Measurements from ENCODE around the gene KL. TPM values are rescaled to one million over a fixed set of nuclear protein-coding genes. Genes with fewer than 3 reads are reported as not detected.

Gene KL
- total RNA-seq, 2 experiments from 2014 or later = 0.36 to 0.49 TPM

DNA sequence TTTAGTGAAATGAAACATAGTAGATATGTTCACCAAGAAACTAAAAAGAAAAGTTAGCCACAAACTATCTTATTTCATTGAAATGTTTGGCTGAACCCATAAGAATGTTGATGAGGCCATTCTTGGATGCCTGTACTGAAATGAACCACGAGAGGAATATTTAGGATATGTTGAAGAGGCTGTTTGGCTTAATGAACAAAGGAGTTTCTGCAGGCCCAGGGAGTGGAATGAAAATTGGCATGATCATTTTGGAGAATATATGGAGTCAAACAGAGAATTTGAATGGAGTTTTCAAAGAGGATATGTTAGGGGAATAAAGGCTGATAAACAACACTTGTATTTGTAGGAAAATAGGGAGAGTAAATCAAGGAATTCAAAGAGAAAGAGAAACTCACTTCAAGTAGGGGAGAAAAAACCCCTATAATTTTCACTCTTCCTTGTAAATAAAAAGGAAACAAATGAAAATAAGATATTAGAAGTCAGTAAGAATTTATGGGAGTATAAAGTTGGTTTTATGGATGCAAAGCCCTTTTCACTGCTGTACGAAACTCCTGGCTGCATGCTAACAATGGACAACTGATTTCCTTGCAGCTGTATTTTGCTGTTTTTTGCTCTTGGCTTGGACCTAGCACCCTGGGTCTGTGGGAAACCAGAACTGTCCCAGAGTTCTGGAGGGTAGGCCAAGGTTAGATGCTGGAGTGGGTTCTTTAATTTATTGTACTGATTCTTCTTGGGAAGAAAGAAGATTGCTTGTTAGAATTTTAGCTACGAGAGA lies 36.5 kb downstream of the KL start:
- Mint-ChIP-seq H3K27ac (no peak overlapping the region), H3K4me3 (no peak overlapping the region), H3K9me3 (no peaks in the 10 kb centered on the region), H3K36me3 (ENCODE audit: low read depth) (no peaks in the 10 kb centered on the region), H3K4me1 (ENCODE audit: low read depth) (no peaks in the 10 kb centered on the region), H3K27me3 (ENCODE audit: low read depth) (peaks cover 10% of the 10 kb centered on the region)
- CTCF ChIA-PET = no interaction called here
- DNase-seq = no peak
- intact Hi-C loops (cut with micrococcal nuclease) = no loop called here

- CTCF ChIA-PET = no interaction called here
Measured at GRCh38 chr13:33053397-33054066, 37.3 kb downstream of the KL start.

DNA sequence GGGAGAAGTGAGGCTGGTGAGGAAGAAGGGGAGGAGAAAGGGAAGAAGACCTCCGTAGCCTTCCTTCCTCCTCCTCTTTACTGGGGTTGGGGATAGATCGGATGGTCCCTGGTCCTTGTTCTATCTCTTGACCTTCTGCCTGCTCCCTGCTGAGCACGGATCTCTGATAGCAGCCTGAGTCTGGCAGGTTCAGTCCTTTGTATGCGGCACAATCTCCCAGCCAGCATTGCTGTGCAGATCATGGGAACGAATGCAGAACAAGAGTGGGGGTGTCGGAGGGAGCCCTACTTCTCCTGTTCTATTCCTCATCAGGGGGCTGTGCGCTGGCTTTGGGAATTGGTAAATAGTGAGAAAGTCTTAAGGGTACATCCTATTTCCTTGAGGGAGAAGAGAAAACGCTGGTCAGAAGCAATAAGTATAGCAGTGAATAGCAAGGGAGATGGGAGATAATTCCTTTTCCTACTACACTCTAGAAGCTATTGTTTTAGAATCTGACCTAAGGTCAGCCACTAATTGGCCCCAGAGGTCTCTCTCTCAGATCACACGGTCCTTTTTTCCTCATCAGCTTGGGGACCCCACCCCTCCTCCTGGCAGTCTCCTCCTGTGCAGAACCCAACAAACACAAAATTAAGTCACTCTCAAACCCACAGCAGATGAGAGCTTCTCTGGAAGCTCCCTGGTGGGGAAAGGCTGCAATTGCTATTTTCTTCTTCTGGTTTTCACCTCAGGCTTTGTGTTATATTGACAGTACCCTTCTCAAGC lies 41.0 kb downstream of the KL start:
- intact Hi-C loops (cut with micrococcal nuclease) = no loop called here
- no peak for DNase-seq
- H3K4me1 Mint-ChIP-seq (ENCODE audit: low read depth) = no peaks in the 10 kb centered on the region
- H3K4me3 Mint-ChIP-seq = no peak overlapping the region
- H3K27me3 Mint-ChIP-seq (ENCODE audit: low read depth) = peaks cover 4% of the 10 kb centered on the region
- no peaks in the 10 kb centered on the region for H3K9me3 Mint-ChIP-seq
- H3K36me3 Mint-ChIP-seq (ENCODE audit: low read depth) = no peaks in the 10 kb centered on the region
- CTCF ChIA-PET = interaction anchor here (0.6 to 0.7 kb wide), 2 partner anchors 37 to 610 kb away, joined by 3 read pairs; no protein-coding TSS in a partner anchor
- no peak overlapping the region for H3K27ac Mint-ChIP-seq

More at GRCh38 chr13:33053397-33054066, 37.3 kb downstream of the KL start:
- no peak for DNase-seq
- no peaks in the 10 kb centered on the region for H3K4me1 Mint-ChIP-seq (ENCODE audit: low read depth)
- no peak overlapping the region for H3K4me3 Mint-ChIP-seq
- no peaks in the 10 kb centered on the region for H3K9me3 Mint-ChIP-seq
- H3K36me3 Mint-ChIP-seq (ENCODE audit: low read depth) = no peaks in the 10 kb centered on the region
- H3K27ac Mint-ChIP-seq = no peak overlapping the region
- peaks cover 10% of the 10 kb centered on the region for H3K27me3 Mint-ChIP-seq (ENCODE audit: low read depth)
- intact Hi-C loops (cut with micrococcal nuclease) = no loop called here

GRCh38 chr13:33058776-33059327 lies 42.6 kb downstream of the KL start:
- H3K36me3 Mint-ChIP-seq (ENCODE audit: low read depth) = no peaks in the 10 kb centered on the region
- intact Hi-C loops (cut with micrococcal nuclease) = no loop called here
- peaks cover 4% of the 10 kb centered on the region for H3K27me3 Mint-ChIP-seq (ENCODE audit: low read depth)
- no peak for DNase-seq
- H3K9me3 Mint-ChIP-seq = no peaks in the 10 kb centered on the region
- CTCF ChIA-PET = no interaction called here
- H3K27ac Mint-ChIP-seq = no peak overlapping the region
- H3K4me3 Mint-ChIP-seq = no peak overlapping the region
- no peaks in the 10 kb centered on the region for H3K4me1 Mint-ChIP-seq (ENCODE audit: low read depth)

DNA sequence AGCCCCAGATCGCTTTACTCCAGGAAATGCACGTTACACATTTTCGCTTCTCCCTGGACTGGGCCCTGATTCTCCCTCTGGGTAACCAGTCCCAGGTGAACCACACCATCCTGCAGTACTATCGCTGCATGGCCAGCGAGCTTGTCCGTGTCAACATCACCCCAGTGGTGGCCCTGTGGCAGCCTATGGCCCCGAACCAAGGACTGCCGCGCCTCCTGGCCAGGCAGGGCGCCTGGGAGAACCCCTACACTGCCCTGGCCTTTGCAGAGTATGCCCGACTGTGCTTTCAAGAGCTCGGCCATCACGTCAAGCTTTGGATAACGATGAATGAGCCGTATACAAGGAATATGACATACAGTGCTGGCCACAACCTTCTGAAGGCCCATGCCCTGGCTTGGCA lies 44.6 kb downstream of the KL start:
- Mint-ChIP-seq H3K27ac (no peak overlapping the region), H3K4me1 (ENCODE audit: low read depth) (no peaks in the 10 kb centered on the region), H3K27me3 (ENCODE audit: low read depth) (no peaks in the 10 kb centered on the region), H3K36me3 (ENCODE audit: low read depth) (no peaks in the 10 kb centered on the region), H3K4me3 (no peak overlapping the region), H3K9me3 (no peaks in the 10 kb centered on the region)
- CTCF ChIA-PET = no interaction called here
- no peak for DNase-seq
- intact Hi-C loops (cut with micrococcal nuclease) = no loop called here

DNA sequence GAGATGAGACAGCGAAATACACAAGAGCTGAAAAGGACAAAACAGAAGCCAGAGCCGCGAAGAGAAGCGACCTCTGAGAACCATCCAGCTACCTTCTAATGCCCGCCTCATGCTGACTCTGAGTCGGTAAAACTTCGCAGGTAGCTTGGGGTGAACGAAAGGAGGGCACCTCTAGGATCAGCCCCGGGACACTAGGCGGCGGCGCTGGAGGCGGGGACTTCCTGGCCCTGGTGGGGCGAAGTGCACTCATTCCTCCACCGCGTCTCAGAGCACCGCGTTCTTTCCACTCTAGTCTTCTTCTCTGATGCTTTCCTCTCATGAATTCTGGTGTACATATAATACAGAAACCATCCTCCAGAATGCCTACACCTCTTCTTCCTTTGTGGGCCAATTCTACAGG lies 50.1 kb downstream of the KL start:
- DNase-seq = no peak
- Mint-ChIP-seq H3K4me3 (no peak overlapping the region), H3K4me1 (ENCODE audit: low read depth) (no peaks in the 10 kb centered on the region), H3K27ac (no peak overlapping the region), H3K36me3 (ENCODE audit: low read depth) (no peaks in the 10 kb centered on the region), H3K9me3 (no peaks in the 10 kb centered on the region), H3K27me3 (ENCODE audit: low read depth) (no peaks in the 10 kb centered on the region)
- CTCF ChIA-PET = no interaction called here
- intact Hi-C loops (cut with micrococcal nuclease) = no loop called here

- Mint-ChIP-seq H3K4me3 (no peak overlapping the region), H3K4me1 (ENCODE audit: low read depth) (no peaks in the 10 kb centered on the region), H3K27me3 (ENCODE audit: low read depth) (no peaks in the 10 kb centered on the region), H3K9me3 (no peaks in the 10 kb centered on the region), H3K27ac (no peak overlapping the region), H3K36me3 (ENCODE audit: low read depth) (no peaks in the 10 kb centered on the region)
- DNase-seq = no peak
- intact Hi-C loops (cut with micrococcal nuclease) = no loop called here
- CTCF ChIA-PET = no interaction called here
Measured at GRCh38 chr13:33069365-33069764, 53.1 kb downstream of the KL start.

- Mint-ChIP-seq H3K9me3 (no peaks in the 10 kb centered on the region), H3K36me3 (ENCODE audit: low read depth) (no peaks in the 10 kb centered on the region), H3K4me3 (no peak overlapping the region), H3K27me3 (ENCODE audit: low read depth) (no peaks in the 10 kb centered on the region), H3K27ac (no peak overlapping the region), H3K4me1 (ENCODE audit: low read depth) (no peaks in the 10 kb centered on the region)
- CTCF ChIA-PET = no interaction called here
- DNase-seq = no peak
- intact Hi-C loops (cut with micrococcal nuclease) = no loop called here
Measured at GRCh38 chr13:33070713-33071112, 54.5 kb downstream of the KL start.

DNA sequence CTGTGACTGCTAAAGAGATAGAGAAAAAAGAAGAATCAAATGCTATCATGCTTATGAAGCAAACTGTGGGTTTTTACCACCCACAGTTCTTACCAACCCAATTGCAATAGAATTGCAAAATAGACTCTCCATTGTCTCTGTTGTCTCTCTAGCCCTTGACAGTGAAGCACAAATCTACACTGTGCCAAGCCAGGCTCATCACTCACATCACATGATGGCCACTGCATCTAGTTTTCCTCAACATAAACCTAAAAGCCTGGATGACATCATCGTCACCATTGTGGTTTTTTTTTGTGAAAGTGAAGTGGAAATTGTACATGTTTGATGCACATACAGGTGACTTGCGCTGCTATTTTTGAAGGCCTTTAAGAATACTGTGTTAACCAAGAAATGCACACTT lies 56.1 kb downstream of the KL start:
- intact Hi-C loops (cut with micrococcal nuclease) = no loop called here
- H3K4me1 Mint-ChIP-seq (ENCODE audit: low read depth) = no peaks in the 10 kb centered on the region
- DNase-seq = peak; percentile 10
- H3K27me3 Mint-ChIP-seq (ENCODE audit: low read depth) = no peaks in the 10 kb centered on the region
- no peak overlapping the region for H3K4me3 Mint-ChIP-seq
- H3K27ac Mint-ChIP-seq = no peak overlapping the region
- H3K9me3 Mint-ChIP-seq = no peaks in the 10 kb centered on the region
- no peaks in the 10 kb centered on the region for H3K36me3 Mint-ChIP-seq (ENCODE audit: low read depth)
- CTCF ChIA-PET = no interaction called here

DNA sequence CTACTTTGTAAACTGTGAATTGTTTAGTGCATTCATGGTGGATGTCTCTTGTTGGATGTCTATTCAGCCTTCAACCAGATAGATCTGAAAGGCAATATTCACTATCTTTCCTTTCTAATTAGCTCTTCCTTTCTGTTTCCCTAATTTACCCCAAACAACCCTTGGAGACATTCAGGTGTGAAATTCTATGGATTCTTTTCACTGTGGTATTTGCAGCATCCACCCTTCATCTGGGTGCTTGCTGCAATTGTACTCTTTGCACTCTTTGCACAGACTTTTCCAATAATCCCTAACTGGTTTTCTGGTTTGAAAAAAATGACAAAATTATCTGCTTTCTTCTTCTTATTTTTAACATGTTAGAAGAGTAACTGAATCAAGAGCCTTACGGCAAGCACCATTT lies 56.5 kb downstream of the KL start:
- no peak overlapping the region for H3K27ac Mint-ChIP-seq
- CTCF ChIA-PET = no interaction called here
- no peaks in the 10 kb centered on the region for H3K9me3 Mint-ChIP-seq
- DNase-seq = no peak
- H3K27me3 Mint-ChIP-seq (ENCODE audit: low read depth) = no peaks in the 10 kb centered on the region
- H3K36me3 Mint-ChIP-seq (ENCODE audit: low read depth) = no peaks in the 10 kb centered on the region
- H3K4me3 Mint-ChIP-seq = no peak overlapping the region
- H3K4me1 Mint-ChIP-seq (ENCODE audit: low read depth) = no peaks in the 10 kb centered on the region
- intact Hi-C loops (cut with micrococcal nuclease) = no loop called here

DNA sequence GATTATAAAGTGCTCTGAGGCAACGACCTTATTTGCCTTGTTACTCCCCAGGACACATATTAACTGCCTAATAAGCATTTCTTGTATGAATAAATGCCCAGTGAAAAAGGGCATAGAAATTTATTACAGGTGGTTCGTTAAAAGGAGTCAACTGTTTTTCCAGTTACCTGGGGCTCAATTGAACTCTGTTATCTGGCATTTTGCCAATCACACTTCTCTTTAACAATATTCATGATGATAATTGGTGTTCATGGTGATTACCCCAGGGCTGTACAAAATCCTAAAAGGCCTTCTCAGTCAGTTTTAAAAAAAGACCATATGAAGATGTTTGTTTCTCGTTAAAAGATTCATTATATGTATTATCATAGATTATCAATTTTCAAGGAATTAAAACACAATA lies 57.1 kb downstream of the KL start:
- Mint-ChIP-seq H3K27ac (no peak overlapping the region), H3K4me3 (no peak overlapping the region), H3K4me1 (ENCODE audit: low read depth) (no peaks in the 10 kb centered on the region), H3K9me3 (no peaks in the 10 kb centered on the region), H3K27me3 (ENCODE audit: low read depth) (no peaks in the 10 kb centered on the region), H3K36me3 (ENCODE audit: low read depth) (no peaks in the 10 kb centered on the region)
- intact Hi-C loops (cut with micrococcal nuclease) = no loop called here
- no peak for DNase-seq
- CTCF ChIA-PET = no interaction called here
